ENCODE data around the gene CHMP6. TPM values are rescaled to one million over a fixed set of nuclear protein-coding genes. Genes with fewer than 3 reads are reported as not detected.

CHMP6 gene
- total and polyA plus RNA-seq, 9 of the 15 experiments (the other 6 are each of a cell fraction or from before 2014, with no cell fraction given), result 0.25 to 30.4 (median 13.4) TPM

GRCh38 chr17:81012574-81013447 lies 21.2 kb downstream of the CHMP6 start:
- 79% methylated on average over 13 of the region's 13 CpGs for WGBS (ENCODE audit: insufficient coverage, low coverage, missing lambda C conversion rate)
- ChIA-PET CTCF (ENCODE audit: low intra/inter-chr PET ratio) (no interaction called here), POLR2A (interaction anchor here (0.7 to 1.2 kb wide), 6 partner anchors 9 to 506 kb away, joined by 3 to 7 read pairs (median 4); no protein-coding TSS in a partner anchor)
- ATAC-seq (peak; percentile 53), FAIRE-seq (no peak), DNase-seq (ENCODE audit: extremely low read depth in 1 of 4, low spot score in 3 of 4) (no peak)
- Histone ChIP-seq H3K36me3 (ENCODE audit: control insufficient read depth, insufficient read depth, low read length) (no peaks in the 10 kb centered on the region; the same call in 2 of the 3 replicates), H3K27ac (ENCODE audit: extremely low read depth, low read depth, low read length) (no peak overlapping the region), H3K9me3 (replicated peaks; ENCODE audit: control insufficient read depth, insufficient read depth, low read depth, low read length) (peaks cover 8% of the 10 kb centered on the region), H3K4me3 (no peak overlapping the region), H3K79me2 (ENCODE audit: control insufficient read depth, insufficient read depth, low read length) (no peaks in the 10 kb centered on the region), H3K9me1 (ENCODE audit: control insufficient read depth, insufficient read depth, low read length) (no peaks in the 10 kb centered on the region), H3K4me1 (replicated peaks in 1 of 2; ENCODE audit: control insufficient read depth in 2 of 2, insufficient read depth in 2 of 2, low read length in 2 of 2) (peaks cover 11 to 16% of the 10 kb centered on the region in 2 experiments; a peak in 4 of 5 replicates), H3K27me3 (ENCODE audit: control insufficient read depth in 2 of 2, insufficient read depth in 2 of 2, low read length in 2 of 2) (no peaks in the 10 kb centered on the region), H4K20me1 (replicated peaks; ENCODE audit: control insufficient read depth, insufficient read depth, low read length) (no peaks in the 10 kb centered on the region), H3K4me2 (ENCODE audit: insufficient read depth, low read length) (no peak overlapping the region), H3K9ac (ENCODE audit: insufficient read depth in 1 of 2, low read depth in 2 of 2, low read length in 2 of 2) (0 out of 4 replicates have a peak overlapping the region, but pooled peaks of 1 of the 2 experiments have one; percentile 18), H2AFZ (ENCODE audit: low read depth, low read length) (peak overlapping the region; percentile 35; the same call in 1 of the 2 replicates)
- TF ChIP-seq THRAP3 (IDR thresholded peaks at IDR 0.05; ENCODE audit: borderline replicate concordance) (no peak), ZFP36 (IDR thresholded peaks at IDR 0.05; ENCODE audit: low read depth, low read length, partially characterized antibody) (peak; percentile 37), HOXB6 (CRISPR knock-in tag; IDR thresholded peaks at IDR 0.05; ENCODE audit: borderline replicate concordance) (no peak), NR2C2 (CRISPR knock-in tag; IDR thresholded peaks at IDR 0.05) (no peak), NR2C2 (tag; IDR thresholded peaks at IDR 0.05) (no peak), TRIM24 (IDR thresholded peaks at IDR 0.05) (0 out of 4 replicates have a peak, but pooled peaks of 1 of the 2 experiments have one; percentile 7)
- in situ Hi-C loops (cut with MboI) (no loop called here), intact Hi-C loops (cut with micrococcal nuclease) (loop anchor here (10.0 kb wide), 1 partner anchor 222 kb away; the partner anchor contains the start of genes NDUFAF8 and TEPSIN)
- BruUV-seq (replicated peaks), result no TSS peak
